Measurements from ENCODE around the gene DES.

DES gene

GRCh38 chr2:219400562-219400961 is 17.6 kb upstream of the DES start:
- no peak for DNase-seq (ENCODE audit: low read depth)
- TF ChIP-seq CTCF (IDR thresholded peaks at IDR 0.05; ENCODE audit: low read depth, low read length, missing control alignments): no peak
- H3K4me3 ChIP-seq (ENCODE audit: low read depth, low read length): no peak overlapping the region

- DNase-seq (ENCODE audit: low read depth): no peak
- no peak for TF ChIP-seq CTCF (IDR thresholded peaks at IDR 0.05; ENCODE audit: low read depth, low read length, missing control alignments)
- H3K4me3 ChIP-seq (ENCODE audit: low read depth, low read length): no peak overlapping the region
Observed at GRCh38 chr2:219401606-219402005, 16.6 kb upstream of the DES start.

- TF ChIP-seq CTCF (IDR thresholded peaks at IDR 0.05; ENCODE audit: low read depth, low read length, missing control alignments): peak; percentile 93
- peak; percentile 21 for DNase-seq (ENCODE audit: low read depth)
- H3K4me3 ChIP-seq (ENCODE audit: low read depth, low read length): no peak overlapping the region
Observed at GRCh38 chr2:219402665-219403515, 15.3 kb upstream of the DES start.

GRCh38 chr2:219403861-219404260 is 14.3 kb upstream of the DES start:
- no peak for TF ChIP-seq CTCF (IDR thresholded peaks at IDR 0.05; ENCODE audit: low read depth, low read length, missing control alignments)
- DNase-seq (ENCODE audit: low read depth): no peak
- no peak overlapping the region for H3K4me3 ChIP-seq (ENCODE audit: low read depth, low read length)

GRCh38 chr2:219404291-219404910 is 13.8 kb upstream of the DES start:
- H3K4me3 ChIP-seq (ENCODE audit: low read depth, low read length): no peak overlapping the region
- DNase-seq (ENCODE audit: low read depth): no peak
- no peak for TF ChIP-seq CTCF (IDR thresholded peaks at IDR 0.05; ENCODE audit: low read depth, low read length, missing control alignments)

GRCh38 chr2:219404954-219405353 is 13.2 kb upstream of the DES start:
- DNase-seq (ENCODE audit: low read depth): no peak
- H3K4me3 ChIP-seq (ENCODE audit: low read depth, low read length): no peak overlapping the region
- TF ChIP-seq CTCF (IDR thresholded peaks at IDR 0.05; ENCODE audit: low read depth, low read length, missing control alignments): no peak

All from GM12864 (cell line).